GM18907 (cell line): ENCODE results near the gene NOX3.

Experiments used
- ATAC-seq: cut with Tn5 transposase; IDR thresholded peaks from one replicate; pipeline ENCODE4 v1.9.1; 2021; ENCODE audit warnings: mild to moderate bottlenecking, moderate library complexity; ENCODE audit not compliant: unreplicated experiment

Gene NOX3

DNA sequence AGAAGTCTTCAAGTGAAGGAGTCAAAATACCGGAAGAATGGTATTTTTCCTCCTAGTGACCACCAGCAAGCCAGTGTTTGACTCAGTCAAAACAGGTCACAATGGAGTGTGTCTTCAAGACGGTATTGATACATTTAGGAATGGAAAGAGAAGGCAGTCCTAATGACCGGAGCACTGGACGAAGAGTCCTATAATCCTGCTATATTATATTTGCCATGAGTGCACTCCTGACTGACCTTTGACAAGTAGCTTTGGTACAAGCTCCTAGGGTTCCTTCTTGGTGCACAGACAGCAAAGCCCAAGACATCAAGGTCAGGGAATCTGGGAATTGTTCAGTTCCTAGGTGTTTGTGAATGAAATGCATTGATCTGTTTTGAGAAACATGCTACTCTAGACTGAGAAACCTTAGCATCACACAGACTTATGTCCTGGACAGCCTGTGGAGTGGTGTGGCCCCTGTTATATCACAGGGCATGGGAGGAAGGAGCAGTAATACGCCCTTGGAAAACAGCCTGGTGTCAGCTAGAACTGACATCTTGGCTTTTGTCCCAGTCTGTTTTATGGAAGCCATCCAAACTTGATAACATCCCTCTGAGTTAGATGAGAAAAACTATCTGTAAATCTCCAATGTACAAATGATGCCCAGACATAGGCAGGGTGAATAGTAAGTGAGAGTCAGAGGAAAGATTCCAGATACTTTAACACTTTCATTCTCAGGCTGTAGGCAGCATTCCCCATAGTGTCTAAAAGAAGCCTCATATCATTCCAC, 18.5 kb downstream of the NOX3 start:
- no peak for ATAC-seq

DNA sequence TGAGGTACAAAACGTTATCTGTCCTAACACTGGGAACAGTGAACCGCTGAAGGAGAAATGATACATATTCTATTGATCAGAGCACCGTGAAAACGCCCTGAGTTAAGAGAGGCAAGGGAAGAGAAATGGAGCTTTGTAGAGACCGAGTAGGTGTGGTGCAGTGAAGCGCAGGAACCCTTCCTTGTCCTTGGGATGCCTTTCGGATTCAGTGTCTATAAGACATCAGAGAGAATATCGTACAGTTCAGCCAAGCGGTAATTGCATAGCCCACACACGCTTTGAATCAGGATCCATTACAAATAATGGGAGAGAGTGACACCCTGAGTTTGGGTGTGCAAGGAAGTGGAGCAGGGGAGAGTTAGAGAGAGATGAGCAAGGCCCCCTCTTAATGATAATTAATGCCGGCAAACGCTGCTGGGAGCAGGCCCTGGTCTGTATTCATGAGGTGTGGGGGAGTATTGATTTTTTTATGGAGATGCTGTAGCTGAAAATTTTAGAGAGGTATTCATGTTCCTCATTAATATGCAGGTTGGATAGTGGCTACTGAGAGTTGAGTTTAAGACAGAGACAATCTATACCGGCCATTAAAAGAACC, 20.7 kb downstream of the NOX3 start:
- ATAC-seq = no peak

DNA sequence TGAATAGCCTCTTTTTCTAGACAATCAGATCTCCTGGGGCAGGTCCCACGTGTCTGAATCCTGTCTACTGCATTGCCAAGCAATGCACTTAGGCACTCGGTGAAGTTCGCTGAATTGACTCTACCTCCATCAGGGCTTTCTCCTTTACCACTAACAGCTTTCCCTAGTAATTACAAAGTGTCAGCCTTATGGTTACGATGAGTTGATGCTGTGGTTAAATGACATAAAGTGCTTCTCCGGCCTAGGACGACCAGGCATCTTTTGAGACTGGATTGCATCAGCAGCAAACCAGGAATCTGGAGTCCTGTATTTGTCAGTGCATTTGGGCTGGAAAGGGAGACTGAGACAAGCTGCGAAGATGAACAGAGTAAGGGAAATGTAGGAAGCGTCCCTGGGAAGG, 21.5 kb downstream of the NOX3 start:
- ATAC-seq = no peak

DNA sequence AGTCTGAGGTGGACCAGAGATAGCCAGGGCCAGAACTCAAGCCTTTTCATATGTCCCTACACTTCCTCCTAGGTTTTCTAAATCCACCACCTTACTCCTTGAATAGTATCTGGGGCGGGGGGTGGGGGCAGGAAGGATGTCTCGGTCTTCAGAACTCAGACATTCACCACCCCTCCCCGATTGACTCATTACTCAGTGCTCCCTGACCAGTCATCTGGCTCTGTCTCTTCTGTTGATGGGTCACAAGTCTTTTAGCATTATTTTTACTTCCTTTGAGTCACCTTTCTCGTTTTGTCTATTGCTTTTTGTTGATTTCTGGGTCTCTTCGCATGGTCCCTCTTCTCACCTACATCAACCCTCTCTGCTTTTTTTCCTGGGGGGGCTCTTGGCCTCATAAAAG, 23.3 kb downstream of the NOX3 start:
- no peak for ATAC-seq

DNA sequence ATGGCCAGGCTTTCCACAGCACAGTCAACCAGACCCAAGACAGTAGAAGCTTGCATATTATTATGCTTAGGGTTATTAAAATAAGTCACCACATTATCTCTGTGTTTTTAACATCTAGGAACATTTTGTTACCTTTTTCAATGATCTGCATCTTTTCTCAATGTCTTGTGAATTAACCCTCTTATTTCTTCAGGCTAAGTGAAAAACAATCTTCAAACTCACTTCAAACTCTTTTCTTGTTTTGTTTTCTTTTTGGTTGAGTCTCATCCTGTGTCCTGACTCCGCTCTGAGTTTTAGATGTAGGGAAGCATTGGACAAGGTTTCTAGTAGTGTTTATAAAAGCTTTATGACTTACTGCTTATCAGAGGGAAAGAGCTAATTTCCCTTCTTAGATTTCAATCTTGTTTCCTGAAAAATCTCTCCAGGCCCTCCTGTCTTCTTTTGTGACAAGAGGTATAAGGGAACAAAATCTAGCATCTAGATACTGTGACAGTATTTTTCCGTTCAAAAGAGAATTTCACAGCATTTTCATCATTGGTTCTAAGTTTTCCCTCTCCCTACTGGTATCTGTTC, 26.2 kb downstream of the NOX3 start:
- no peak for ATAC-seq

DNA sequence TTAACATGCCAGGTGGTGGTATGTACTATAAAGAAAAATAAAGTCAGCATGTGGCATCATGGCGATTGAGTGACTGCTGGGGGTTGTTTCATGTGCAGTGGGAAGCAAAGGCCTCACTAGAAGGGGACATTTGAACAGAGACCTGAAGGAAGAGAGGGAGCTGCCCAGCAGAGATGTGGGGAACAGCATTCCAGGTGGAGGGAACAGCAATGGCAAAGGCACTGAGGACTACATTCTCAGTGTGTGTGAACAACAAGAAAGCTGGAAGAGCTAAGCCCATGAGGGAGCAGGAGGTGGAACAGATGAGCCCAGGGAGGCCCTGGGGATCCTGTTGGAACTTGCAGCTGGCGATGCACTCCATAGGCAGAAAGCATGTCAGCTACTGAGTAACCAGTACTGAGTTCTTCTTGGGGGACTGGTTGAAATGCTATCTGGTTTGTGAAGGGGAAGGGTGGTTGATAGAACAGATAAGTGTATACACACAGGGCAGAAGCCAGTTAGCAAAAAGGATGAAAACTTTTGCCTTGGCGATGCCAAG, 29.2 kb downstream of the NOX3 start:
- no peak for ATAC-seq

DNA sequence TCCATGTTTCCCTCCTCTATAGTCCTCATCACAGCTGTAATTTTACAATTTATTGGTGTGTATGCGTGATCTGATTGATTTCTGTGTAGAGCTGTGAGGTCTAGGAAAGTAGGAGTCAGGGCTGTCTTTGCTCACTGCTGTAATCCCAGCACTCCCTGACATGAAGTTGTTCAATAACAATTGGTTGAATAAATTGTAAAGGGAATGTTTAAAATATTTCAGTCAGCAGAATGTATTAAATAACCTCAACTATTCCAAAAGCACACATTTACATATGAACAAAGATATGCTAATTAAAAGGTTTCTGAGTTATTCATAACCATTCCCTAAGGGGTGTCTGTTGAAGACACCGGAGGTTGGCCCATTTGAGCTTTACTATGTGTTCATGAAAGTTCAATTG, 31.5 kb downstream of the NOX3 start:
- ATAC-seq = no peak

DNA sequence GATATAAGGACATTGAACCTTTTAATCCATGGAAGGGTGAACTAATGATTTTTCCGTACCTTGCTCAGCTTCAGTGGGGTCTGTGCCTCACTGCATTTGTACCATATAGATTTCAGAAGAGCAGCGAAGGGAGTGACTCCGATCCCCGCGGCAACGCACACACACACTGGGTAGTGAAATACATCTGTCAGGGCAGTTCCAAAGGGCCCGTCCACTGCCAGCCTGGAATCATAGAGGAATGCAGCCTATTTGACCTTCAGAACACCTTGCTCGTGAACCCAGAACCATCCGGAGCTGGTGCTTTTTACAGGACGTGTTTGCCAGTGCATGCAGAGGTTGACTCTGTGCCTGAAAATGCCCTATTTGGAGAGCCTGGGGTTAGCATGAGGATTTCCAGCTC, 33.0 kb downstream of the NOX3 start:
- no peak for ATAC-seq

DNA sequence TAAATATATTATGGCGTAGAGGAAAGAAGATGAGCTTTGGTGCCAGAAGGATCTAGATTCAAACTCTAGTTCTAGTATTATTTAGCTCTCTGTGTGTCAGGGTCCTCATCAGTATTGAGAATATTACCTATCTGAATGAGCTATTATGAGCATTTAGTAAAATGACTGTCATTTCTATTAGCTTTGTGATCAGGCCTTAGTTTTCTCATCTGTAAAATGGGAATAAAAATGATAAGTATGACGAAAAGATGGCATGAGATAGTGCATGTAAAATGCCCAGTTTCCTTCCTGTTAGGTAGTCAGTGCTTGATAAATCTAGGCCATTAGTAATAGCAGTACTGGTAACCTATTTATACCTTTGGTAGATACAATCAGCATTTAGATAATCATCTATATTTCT, 35.1 kb downstream of the NOX3 start:
- ATAC-seq = no peak

DNA sequence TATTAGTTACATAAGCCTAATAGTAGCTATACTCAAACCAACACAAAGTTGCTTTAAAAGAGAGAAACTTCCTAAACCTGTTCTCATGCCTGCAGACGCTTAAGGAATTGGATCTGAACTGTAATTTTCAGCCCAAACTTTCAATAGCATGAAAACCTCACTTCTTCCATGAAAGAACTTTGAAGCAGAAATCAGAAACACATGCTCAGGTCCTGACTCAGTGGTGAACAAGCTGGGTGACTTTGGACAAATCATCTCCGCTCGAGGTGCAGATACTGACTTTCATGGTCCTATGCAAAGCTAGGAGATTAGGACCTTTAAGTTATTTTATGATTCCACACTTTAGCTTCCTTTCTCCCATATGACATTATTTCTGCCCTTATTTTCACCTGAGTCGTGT, 36.5 kb downstream of the NOX3 start:
- no peak for ATAC-seq

DNA sequence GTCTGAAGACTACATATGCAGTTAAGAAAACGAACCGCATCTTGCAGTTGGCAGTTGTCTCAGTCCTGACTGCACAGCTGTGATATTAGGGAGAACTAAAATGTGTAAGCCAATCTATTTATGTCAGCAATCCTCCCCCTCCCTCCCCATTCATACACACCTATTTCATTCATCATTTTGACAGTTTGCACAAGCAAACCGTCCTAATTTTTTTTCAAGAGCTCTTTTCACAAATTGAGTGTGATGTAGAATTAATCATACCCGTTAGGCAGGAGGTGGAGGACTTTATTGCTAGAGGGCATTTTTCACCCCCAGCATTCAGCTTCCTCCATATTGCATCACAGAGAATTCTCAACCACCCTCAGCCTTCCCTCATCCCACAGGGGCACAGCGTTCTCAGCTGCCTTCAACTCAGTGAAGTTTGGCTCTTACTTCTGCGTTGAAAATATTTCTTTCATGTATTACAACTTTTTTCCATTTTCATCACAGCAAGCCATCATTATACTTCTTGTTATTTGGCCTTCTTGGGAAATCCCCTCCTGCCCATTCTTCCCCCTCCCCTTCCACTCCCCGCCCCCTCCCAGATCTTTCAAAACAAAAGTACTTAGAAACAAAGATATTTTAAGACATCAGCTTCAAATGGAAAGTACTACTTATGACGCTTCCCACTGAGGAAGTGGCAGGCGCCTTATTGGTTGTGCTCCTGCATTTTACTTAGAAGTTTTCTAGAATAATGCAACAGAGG, 37.5 kb downstream of the NOX3 start:
- peak; percentile 63 for ATAC-seq

DNA sequence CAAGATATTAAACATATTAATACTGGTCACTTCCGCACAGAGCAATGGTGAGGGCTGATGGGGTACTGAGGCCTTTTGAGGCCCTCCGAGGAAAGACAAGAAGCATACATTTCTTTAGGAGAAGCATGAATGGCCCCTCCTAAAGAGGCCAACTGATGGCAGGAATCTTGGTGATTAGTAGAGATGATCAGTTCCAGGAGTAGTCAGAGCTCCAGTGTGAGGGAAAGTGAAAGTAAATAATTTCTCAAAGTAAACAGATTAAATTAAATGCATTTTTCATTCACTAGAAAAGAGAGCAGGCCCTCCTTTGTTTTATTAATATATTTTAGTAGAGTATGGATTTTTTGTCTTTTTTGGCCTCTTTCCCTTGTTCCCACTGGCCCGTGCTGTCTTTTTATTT, 38.2 kb downstream of the NOX3 start:
- peak; percentile 34 for ATAC-seq

DNA sequence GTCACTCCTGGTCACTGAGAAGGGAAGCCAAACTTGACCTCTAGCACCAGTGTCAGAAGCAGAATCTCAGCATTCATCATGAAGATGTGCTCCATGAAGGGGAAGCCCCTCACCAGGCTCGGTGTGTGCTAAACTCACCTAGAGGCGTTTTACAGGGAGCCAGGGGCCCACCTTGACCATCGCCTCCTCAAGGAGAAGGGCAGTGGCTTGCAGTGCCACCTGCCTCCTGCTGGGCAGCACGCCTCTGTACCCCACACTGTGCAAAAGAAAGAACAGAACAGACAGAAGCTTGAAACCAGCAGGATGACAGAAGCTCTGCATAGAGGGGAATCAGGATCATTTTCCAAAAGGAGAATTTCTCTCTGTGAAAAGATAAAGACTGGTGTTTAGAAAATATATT, 39.7 kb downstream of the NOX3 start:
- ATAC-seq = no peak

DNA sequence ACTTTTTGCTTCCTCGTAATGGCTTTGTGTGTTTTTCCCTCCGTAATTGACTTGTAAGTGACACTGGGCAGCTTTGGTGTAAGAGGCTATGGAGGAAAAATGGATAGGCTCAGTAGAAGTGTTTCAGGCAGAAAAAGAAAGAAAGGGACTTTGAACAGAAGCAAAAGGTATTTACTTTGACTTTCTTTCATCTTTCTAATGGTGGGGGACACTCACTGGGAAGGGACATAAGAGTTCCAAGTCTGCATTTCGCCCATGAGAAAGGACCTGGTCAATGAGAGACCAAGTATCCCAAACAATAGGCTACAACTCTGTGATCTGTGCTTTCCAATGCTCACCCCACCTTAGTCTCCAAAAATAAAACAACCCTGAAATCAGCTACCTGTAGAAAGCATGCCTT, 41.6 kb downstream of the NOX3 start:
- ATAC-seq = no peak

DNA sequence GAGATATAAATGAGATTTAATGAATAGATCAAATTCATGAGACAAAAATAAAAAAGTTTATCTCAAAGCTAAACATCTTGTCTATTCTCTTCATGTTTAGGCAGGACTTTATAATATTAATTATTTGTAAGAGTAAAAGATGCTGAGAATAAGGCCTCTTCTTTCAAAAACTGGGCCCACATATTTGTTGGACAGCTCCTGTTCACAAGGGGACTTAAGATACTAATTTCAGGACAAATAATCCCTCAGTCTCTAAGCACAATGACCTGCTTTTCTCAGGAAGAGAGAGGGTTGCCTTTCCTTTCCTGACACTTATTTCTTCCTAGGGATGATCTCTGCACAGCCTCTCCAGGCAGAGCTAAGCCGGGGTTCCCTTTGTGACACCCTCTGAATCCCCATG, 43.3 kb downstream of the NOX3 start:
- no peak for ATAC-seq

DNA sequence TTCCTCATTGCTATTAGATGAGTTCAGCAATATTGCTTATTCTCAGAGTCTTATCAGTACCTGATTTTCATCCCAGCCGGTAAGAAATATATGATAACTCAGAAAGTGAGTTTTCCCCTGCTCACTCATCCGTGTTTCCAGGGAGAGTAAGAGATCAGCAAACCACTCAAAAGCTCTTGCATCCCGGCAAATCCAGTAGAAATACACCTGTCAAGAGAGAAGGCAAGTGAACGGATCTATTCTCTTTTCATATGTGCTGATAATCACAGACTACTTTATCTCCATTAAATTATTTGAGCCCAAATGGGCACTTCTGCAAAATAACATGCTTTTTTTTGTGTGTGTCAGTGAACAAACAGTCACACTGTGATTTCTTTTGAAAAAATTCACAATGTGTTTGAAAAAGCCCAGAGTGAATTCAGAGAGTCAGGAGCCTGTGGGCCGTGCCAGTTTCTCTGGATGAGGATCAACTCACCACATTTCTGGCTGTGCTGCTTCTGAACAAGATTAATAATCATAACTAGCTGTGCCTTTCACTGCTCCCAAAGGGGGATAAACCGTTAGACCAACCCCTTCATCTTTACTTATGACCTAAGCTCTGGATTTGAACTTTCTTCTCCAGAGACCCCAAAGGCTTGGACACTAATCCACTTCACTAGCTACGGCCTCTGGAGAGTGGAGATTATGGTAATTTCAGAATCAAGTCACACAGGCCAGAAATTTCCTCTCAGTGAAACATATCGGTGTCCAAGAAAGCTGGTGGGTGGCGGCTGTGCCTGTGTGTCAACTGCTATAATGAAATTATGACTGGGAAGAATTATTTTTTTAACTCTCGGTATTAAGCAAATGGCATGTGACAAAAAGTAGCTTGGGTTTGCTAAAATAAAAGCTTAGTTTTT, 44.2 kb downstream of the NOX3 start:
- ATAC-seq = no peak

DNA sequence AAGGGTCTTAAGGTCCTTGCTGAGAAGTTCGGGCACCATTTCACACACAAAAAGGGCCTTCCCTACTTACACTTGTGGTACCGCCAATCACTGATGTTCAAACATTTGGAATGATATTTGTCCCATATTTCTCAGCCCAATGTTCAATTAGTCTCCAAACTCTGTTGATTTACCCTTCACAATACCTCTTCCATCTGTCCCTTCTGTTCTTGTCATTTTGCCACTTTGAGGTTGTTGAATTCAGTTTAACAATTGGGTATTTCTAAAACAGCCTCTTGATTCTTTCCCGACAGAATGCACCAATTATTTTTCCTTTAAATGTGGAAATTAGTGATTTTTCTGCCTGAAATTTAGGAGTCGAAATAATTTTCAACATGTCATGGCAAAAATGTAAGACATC, 46.2 kb downstream of the NOX3 start:
- no peak for ATAC-seq

DNA sequence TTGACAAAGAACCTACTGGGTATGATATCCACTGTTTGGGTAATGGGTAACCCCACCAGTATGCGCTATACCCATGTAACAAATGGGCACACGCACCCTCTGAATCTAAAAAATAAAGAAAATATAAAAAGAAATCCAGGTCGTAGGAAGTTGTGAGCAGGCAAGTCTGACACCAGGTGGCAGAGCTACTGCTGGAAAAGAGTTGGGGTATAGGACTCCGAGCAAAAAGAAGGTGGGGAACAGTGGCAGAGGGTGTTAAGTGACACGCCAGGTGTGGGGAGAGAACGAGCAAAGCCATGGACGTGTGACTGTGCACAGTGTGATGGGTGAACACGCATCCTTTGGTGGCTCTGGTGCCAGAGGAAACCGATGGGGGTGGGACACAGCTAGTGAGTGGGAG, 46.7 kb downstream of the NOX3 start:
- ATAC-seq = no peak

DNA sequence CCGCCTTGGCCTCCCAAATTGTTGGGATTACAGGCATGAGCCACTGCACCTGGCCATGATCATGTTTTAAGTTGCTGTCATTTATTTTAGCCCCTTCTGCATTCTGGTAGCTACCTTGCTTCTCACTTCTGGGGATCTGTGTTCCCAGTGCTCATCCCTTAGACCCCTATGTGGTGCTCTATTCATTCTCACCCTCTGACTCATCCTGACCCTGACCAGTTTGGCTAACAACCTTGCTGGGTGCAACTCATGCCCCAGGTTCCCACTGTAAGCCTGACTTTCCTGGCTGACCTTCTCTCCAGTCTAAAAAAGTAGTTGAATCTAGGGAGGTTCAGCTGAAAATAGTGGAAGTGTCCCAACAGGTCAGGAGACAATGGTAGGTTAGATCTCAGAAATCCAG, 47.4 kb downstream of the NOX3 start:
- no peak for ATAC-seq

DNA sequence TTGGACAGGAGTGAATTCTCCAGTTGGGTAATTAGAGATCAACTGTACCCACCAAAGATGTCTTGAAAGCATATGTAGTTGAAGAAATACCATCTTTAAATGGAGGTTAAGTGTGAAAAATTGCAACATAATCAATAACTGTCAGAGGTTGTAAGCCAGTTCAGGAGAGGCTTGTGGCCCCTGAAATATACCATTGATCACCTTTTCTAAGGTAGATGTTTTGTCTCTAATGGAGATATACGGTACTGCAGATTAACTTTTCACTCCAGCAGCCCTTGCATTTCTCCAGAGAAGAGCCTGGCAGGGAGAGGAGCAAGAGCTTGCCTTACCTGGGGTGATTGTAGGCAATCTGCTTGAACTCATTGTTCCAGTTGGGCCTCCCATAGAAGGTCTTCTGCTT, 48.8 kb downstream of the NOX3 start:
- ATAC-seq = no peak

DNA sequence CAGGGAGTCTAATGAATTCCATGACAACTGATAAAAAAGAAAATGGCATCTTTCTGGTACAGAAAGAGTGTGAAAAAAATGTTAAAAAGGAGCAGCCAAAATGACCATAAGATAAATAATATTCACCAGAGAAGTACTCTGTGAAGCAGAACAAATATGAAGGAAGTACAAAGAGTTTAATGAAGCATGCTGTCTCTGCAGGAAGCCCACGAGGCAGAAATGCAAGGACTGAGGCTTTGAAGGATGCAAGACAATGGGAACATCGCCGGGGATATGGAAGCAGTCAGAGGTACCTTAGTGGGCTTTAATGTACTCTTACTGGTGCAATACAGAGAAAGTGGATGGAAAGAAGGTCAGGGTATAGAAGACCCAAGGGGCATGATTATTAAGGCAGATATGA, 50.7 kb downstream of the NOX3 start:
- no peak for ATAC-seq
